Inflammatory macrophage (primary cell): ENCODE data around the gene TOMM22.

Source experiments
- DNase-seq, 2 donors: peaks; one replicate each; pipeline ENCODE4 v3.0.0-alpha.2; 2020 to 2022

TOMM22 gene

DNA sequence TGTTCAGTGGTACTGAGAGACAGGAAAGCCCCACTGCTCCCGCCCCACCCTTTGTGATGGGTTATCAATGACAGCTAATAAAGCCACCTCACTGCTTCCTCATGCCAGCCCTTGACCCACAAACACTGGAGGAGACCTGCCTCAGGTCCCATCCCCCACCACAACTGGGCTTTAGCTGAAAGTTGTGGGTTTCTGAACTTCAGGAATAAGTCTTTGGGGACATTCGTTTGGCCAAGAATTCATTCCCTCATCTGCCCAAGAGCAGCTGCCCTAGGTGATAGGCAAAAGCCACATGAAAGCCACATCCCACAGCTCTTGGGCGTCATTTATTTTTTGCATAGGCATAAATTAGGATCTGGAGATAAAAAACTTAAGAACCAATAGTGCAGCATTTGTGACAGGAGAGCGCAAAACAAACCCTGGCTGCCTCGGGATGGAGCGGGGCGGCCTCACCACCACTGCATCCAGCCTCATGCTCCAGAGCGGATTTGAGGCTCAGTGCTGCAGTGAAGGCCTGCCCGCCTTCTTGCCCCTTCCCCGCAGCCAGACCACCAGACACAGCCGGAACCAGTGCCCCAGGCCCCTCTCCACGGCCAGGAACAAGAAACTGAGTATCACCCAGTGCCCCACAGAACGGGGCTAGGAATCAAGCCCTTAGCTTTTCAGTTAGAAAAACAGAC lies 52.8 kb downstream of the TOMM22 start:
- no peak for DNase-seq
